Rectal smooth muscle tissue (tissue), 1 donor: ENCODE data around the gene ADCY9.

Experiments
- H3K27ac ChIP-seq: one replicate; pipeline ENCODE4 v1.7.0; 2013; ENCODE audit warnings: low read depth, low read length, inconsistent platforms
- H3K27me3 ChIP-seq: one replicate; pipeline ENCODE4 v1.7.0; 2013; ENCODE audit warnings: low read length; ENCODE audit not compliant: control insufficient read depth, insufficient read depth
- H3K36me3 ChIP-seq: one replicate; pipeline ENCODE4 v1.7.0; 2013; ENCODE audit warnings: low read length; ENCODE audit not compliant: control insufficient read depth, insufficient read depth
- H3K4me1 ChIP-seq: one replicate; pipeline ENCODE4 v1.7.0; 2013; ENCODE audit warnings: low read length; ENCODE audit not compliant: control insufficient read depth, insufficient read depth
- H3K4me3 ChIP-seq: one replicate; pipeline ENCODE4 v1.7.0; 2013; ENCODE audit warnings: low read length
- H3K9ac ChIP-seq: one replicate; pipeline ENCODE4 v1.7.0; 2013; ENCODE audit warnings: low read length

The ADCY9 gene

GRCh38 chr16:4101421-4102219 is 14.6 kb downstream of the ADCY9 start:
- Histone ChIP-seq H3K36me3 (no peaks in the 10 kb centered on the region), H3K4me3 (no peak overlapping the region), H3K4me1 (no peaks in the 10 kb centered on the region), H3K27ac (no peak overlapping the region), H3K9ac (no peak overlapping the region), H3K27me3 (no peaks in the 10 kb centered on the region)

- H3K36me3 ChIP-seq = no peaks in the 10 kb centered on the region
- no peak overlapping the region for H3K27ac ChIP-seq
- no peak overlapping the region for H3K4me3 ChIP-seq
- no peaks in the 10 kb centered on the region for H3K4me1 ChIP-seq
- H3K9ac ChIP-seq = no peak overlapping the region
- no peaks in the 10 kb centered on the region for H3K27me3 ChIP-seq
Observed at GRCh38 chr16:4098501-4098900, 17.7 kb downstream of the ADCY9 start.

- Histone ChIP-seq H3K27ac (no peak overlapping the region), H3K27me3 (no peaks in the 10 kb centered on the region), H3K36me3 (no peaks in the 10 kb centered on the region), H3K9ac (no peak overlapping the region), H3K4me3 (no peak overlapping the region), H3K4me1 (no peaks in the 10 kb centered on the region)
Observed at GRCh38 chr16:4097826-4098240, 18.4 kb downstream of the ADCY9 start.

- Histone ChIP-seq H3K9ac (no peak overlapping the region), H3K27ac (no peak overlapping the region), H3K4me3 (no peak overlapping the region), H3K36me3 (no peaks in the 10 kb centered on the region), H3K4me1 (no peaks in the 10 kb centered on the region), H3K27me3 (no peaks in the 10 kb centered on the region)
Observed at GRCh38 chr16:4096509-4096908, 19.7 kb downstream of the ADCY9 start.

GRCh38 chr16:4094127-4094773 is 22.0 kb downstream of the ADCY9 start:
- H3K4me3 ChIP-seq = no peak overlapping the region
- H3K36me3 ChIP-seq = no peaks in the 10 kb centered on the region
- H3K27me3 ChIP-seq = no peaks in the 10 kb centered on the region
- peaks cover 5% of the 10 kb centered on the region for H3K4me1 ChIP-seq
- no peak overlapping the region for H3K9ac ChIP-seq
- H3K27ac ChIP-seq = peak overlapping the region; percentile 60

- H3K27ac ChIP-seq = peak overlapping the region; percentile 60
- no peak overlapping the region for H3K9ac ChIP-seq
Observed at GRCh38 chr16:4093495-4094126, 22.6 kb downstream of the ADCY9 start.

GRCh38 chr16:4092547-4093265 is 23.5 kb downstream of the ADCY9 start:
- no peak overlapping the region for H3K4me3 ChIP-seq
- no peaks in the 10 kb centered on the region for H3K36me3 ChIP-seq
- no peaks in the 10 kb centered on the region for H3K27me3 ChIP-seq
- no peak overlapping the region for H3K27ac ChIP-seq
- no peak overlapping the region for H3K9ac ChIP-seq
- peaks cover 5% of the 10 kb centered on the region for H3K4me1 ChIP-seq

More at GRCh38 chr16:4093495-4094126, 22.6 kb downstream of the ADCY9 start:
- H3K4me3 ChIP-seq = no peak overlapping the region
- H3K27me3 ChIP-seq = no peaks in the 10 kb centered on the region
- H3K36me3 ChIP-seq = no peaks in the 10 kb centered on the region
- peaks cover 5% of the 10 kb centered on the region for H3K4me1 ChIP-seq

- no peaks in the 10 kb centered on the region for H3K36me3 ChIP-seq
- H3K4me3 ChIP-seq = no peak overlapping the region
- H3K9ac ChIP-seq = no peak overlapping the region
- no peaks in the 10 kb centered on the region for H3K27me3 ChIP-seq
- peaks cover 5% of the 10 kb centered on the region for H3K4me1 ChIP-seq
- no peak overlapping the region for H3K27ac ChIP-seq
Observed at GRCh38 chr16:4091240-4092012, 24.8 kb downstream of the ADCY9 start.

- Histone ChIP-seq H3K4me1 (peaks cover 5% of the 10 kb centered on the region), H3K36me3 (no peaks in the 10 kb centered on the region), H3K4me3 (peak overlapping the region; percentile 29), H3K27me3 (no peaks in the 10 kb centered on the region), H3K9ac (no peak overlapping the region), H3K27ac (peak overlapping the region; percentile 43)
Observed at GRCh38 chr16:4090351-4090851, 25.8 kb downstream of the ADCY9 start.

GRCh38 chr16:4089811-4090301 is 26.4 kb downstream of the ADCY9 start:
- Histone ChIP-seq H3K4me3 (no peak overlapping the region), H3K27ac (no peak overlapping the region)

GRCh38 chr16:4089251-4089810 is 26.9 kb downstream of the ADCY9 start:
- H3K27ac ChIP-seq = no peak overlapping the region
- H3K9ac ChIP-seq = no peak overlapping the region
- no peaks in the 10 kb centered on the region for H3K27me3 ChIP-seq
- peaks cover 5% of the 10 kb centered on the region for H3K4me1 ChIP-seq
- H3K4me3 ChIP-seq = no peak overlapping the region
- no peaks in the 10 kb centered on the region for H3K36me3 ChIP-seq

More at GRCh38 chr16:4089811-4090301, 26.4 kb downstream of the ADCY9 start:
- no peaks in the 10 kb centered on the region for H3K27me3 ChIP-seq
- H3K4me1 ChIP-seq = peaks cover 5% of the 10 kb centered on the region
- H3K9ac ChIP-seq = no peak overlapping the region
- no peaks in the 10 kb centered on the region for H3K36me3 ChIP-seq
